Measurements from ENCODE around the gene BRINP2. TPM values are rescaled to one million over a fixed set of nuclear protein-coding genes. Genes with fewer than 3 reads are reported as not detected.

Gene BRINP2
- polyA plus RNA-seq, 2 of the 4 experiments (the other 2 are of a cell fraction) = 0.04 to 0.09 TPM

DNA sequence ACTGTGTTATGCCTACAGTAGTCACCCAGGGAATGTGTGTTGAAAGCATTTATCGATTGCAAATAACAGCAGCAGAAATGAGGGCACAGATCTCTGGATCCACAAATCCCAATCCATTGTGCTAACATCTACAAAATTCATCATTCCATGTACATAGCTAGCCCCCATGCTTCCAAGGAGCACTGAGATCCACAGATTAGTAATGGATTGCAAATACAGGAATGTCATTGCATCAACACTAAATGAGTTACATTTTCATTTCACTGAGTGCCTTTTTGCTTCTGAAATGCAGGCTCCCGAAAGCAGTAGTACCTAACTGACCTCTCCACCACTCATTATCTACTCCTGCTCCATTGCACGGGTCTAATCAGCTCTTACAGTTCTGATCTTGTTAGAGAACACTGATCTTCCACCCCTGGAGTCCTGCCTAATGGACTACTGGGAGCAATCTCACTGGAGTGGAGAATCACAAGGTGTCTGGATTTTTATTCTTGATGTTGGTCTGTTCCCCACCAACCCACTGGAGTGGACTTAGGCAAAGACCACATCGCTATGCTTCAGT, 36.7 kb upstream of the BRINP2 start:
- no peak for TF ChIP-seq ZC3H11A (IDR thresholded peaks at IDR 0.05)
- TF ChIP-seq TFCP2L1 (CRISPR knock-in tag; IDR thresholded peaks at IDR 0.05) = no peak
- no peak for TF ChIP-seq ESRRA (IDR thresholded peaks at IDR 0.05; ENCODE audit: borderline replicate concordance, low read length)
- TF ChIP-seq JUNB (IDR thresholded peaks at IDR 0.05) = no peak
- TF ChIP-seq ZSCAN20 (CRISPR knock-in tag; IDR thresholded peaks at IDR 0.05) = no peak
- TF ChIP-seq, protein P1, sequence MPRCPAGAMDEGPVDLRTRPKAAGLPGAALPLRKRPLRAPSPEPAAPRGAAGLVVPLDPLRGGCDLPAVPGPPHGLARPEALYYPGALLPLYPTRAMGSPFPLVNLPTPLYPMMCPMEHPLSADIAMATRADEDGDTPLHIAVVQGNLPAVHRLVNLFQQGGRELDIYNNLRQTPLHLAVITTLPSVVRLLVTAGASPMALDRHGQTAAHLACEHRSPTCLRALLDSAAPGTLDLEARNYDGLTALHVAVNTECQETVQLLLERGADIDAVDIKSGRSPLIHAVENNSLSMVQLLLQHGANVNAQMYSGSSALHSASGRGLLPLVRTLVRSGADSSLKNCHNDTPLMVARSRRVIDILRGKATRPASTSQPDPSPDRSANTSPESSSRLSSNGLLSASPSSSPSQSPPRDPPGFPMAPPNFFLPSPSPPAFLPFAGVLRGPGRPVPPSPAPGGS (IDR thresholded peaks at IDR 0.05) = no peak
- no peak for TF ChIP-seq MAZ (IDR thresholded peaks at IDR 0.05; ENCODE audit: borderline replicate concordance, low read depth, low read length)
- no peak for TF ChIP-seq SMC3 (IDR thresholded peaks at IDR 0.05)
- TF ChIP-seq, protein P2, sequence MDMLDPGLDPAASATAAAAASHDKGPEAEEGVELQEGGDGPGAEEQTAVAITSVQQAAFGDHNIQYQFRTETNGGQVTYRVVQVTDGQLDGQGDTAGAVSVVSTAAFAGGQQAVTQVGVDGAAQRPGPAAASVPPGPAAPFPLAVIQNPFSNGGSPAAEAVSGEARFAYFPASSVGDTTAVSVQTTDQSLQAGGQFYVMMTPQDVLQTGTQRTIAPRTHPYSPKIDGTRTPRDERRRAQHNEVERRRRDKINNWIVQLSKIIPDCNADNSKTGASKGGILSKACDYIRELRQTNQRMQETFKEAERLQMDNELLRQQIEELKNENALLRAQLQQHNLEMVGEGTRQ (IDR thresholded peaks at IDR 0.05) = no peak
- TF ChIP-seq POLR2A (IDR thresholded peaks at IDR 0.05; ENCODE audit: low read length) = no peak
- TF ChIP-seq, protein P3, sequence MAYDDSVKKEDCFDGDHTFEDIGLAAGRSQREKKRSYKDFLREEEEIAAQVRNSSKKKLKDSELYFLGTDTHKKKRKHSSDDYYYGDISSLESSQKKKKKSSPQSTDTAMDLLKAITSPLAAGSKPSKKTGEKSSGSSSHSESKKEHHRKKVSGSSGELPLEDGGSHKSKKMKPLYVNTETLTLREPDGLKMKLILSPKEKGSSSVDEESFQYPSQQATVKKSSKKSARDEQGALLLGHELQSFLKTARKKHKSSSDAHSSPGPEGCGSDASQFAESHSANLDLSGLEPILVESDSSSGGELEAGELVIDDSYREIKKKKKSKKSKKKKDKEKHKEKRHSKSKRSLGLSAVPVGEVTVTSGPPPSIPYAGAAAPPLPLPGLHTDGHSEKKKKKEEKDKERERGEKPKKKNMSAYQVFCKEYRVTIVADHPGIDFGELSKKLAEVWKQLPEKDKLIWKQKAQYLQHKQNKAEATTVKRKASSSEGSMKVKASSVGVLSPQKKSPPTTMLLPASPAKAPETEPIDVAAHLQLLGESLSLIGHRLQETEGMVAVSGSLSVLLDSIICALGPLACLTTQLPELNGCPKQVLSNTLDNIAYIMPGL (CRISPR knock-in tag; IDR thresholded peaks at IDR 0.05; ENCODE audit: borderline replicate concordance) = no peak
- no peak for TF ChIP-seq POLR2AphosphoS2 (conservative IDR thresholded peaks at IDR 0.05; ENCODE audit: low read length)
- TF ChIP-seq, protein P4, sequence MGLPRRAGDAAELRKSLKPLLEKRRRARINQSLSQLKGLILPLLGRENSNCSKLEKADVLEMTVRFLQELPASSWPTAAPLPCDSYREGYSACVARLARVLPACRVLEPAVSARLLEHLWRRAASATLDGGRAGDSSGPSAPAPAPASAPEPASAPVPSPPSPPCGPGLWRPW (IDR thresholded peaks at IDR 0.05) = no peak
- DNase-seq (ENCODE audit: low read depth in 1 of 2, low spot score in 1 of 2) (no peak), FAIRE-seq (no peak), ATAC-seq (no peak)
- 4% methylated on average over 4 of the region's 4 CpGs for WGBS (ENCODE audit: missing lambda C conversion rate)
- H3K27ac ChIP-seq = no peak overlapping the region
- H3K4me3 ChIP-seq = no peak overlapping the region
- H3K9me3 ChIP-seq = no peaks in the 10 kb centered on the region
- ChIA-PET POLR2A (no interaction called here), CTCF (no interaction called here)
- H3K4me1 ChIP-seq = no peaks in the 10 kb centered on the region
- no peak overlapping the region for H3K4me2 ChIP-seq

DNA sequence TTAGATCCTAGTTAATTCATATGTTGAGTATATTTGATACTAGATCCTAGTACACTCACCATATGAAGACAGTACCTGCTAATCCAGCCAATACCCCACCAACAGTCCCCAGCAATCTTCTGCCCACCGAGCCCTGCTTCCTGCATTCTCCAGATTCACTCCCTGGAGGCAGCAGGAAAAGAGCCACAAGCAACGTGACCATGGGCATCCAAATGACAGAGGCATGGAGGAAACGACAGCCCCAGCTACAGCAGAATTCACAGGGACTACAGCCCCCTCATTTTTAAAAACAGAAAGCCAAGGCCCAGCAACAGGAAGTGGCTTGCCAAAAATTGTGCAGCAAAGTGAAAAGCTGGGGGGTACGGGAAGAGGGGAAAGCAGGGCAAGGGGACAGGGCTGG, 35.5 kb upstream of the BRINP2 start:
- no peak for FAIRE-seq
- no peak for DNase-seq (ENCODE audit: low read depth in 1 of 2, low spot score in 1 of 2)
- WGBS (ENCODE audit: missing lambda C conversion rate) = 2% methylated on average over 4 of the region's 4 CpGs
- no peak for TF ChIP-seq NFE2L2 (conservative IDR thresholded peaks at IDR 0.05; ENCODE audit: low read length)
- no peak for TF ChIP-seq RFX5 (IDR thresholded peaks at IDR 0.05)
- no peak for TF ChIP-seq HOXB5 (CRISPR knock-in tag; IDR thresholded peaks at IDR 0.05)
- TF ChIP-seq EHMT2 (IDR thresholded peaks at IDR 0.05; ENCODE audit: low read depth) = no peak
- TF ChIP-seq MAFK (IDR thresholded peaks at IDR 0.05; ENCODE audit: partially characterized antibody) = no peak
- TF ChIP-seq RCOR1 (IDR thresholded peaks at IDR 0.05; ENCODE audit: low read depth, low read length) = no peak
- no peak for TF ChIP-seq RARB (CRISPR knock-in tag; IDR thresholded peaks at IDR 0.05)
- no peak for TF ChIP-seq RNF2 (IDR thresholded peaks at IDR 0.05; ENCODE audit: borderline replicate concordance, low read depth)
- no peak for TF ChIP-seq EP300 (IDR thresholded peaks at IDR 0.05)
- no peak for TF ChIP-seq POLR2A (IDR thresholded peaks at IDR 0.05; ENCODE audit: low read length)
- TF ChIP-seq GATA3 (IDR thresholded peaks at IDR 0.05; ENCODE audit: borderline replicate concordance) = no peak
- no peak for TF ChIP-seq HDAC2 (IDR thresholded peaks at IDR 0.05)
- no peak for TF ChIP-seq NR3C1 (IDR thresholded peaks at IDR 0.05)
- TF ChIP-seq, protein P5, sequence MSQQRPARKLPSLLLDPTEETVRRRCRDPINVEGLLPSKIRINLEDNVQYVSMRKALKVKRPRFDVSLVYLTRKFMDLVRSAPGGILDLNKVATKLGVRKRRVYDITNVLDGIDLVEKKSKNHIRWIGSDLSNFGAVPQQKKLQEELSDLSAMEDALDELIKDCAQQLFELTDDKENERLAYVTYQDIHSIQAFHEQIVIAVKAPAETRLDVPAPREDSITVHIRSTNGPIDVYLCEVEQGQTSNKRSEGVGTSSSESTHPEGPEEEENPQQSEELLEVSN (IDR thresholded peaks at IDR 0.05; ENCODE audit: borderline replicate concordance, low read depth) = no peak
- TF ChIP-seq, protein P4 (IDR thresholded peaks at IDR 0.05) = no peak
- TF ChIP-seq FOSL2 (IDR thresholded peaks at IDR 0.05) = no peak
- no peak for TF ChIP-seq FOSL2 (CRISPR knock-in tag; IDR thresholded peaks at IDR 0.05)
- no peak for TF ChIP-seq CHD4 (IDR thresholded peaks at IDR 0.05; ENCODE audit: borderline replicate concordance)
- TF ChIP-seq, protein P6, sequence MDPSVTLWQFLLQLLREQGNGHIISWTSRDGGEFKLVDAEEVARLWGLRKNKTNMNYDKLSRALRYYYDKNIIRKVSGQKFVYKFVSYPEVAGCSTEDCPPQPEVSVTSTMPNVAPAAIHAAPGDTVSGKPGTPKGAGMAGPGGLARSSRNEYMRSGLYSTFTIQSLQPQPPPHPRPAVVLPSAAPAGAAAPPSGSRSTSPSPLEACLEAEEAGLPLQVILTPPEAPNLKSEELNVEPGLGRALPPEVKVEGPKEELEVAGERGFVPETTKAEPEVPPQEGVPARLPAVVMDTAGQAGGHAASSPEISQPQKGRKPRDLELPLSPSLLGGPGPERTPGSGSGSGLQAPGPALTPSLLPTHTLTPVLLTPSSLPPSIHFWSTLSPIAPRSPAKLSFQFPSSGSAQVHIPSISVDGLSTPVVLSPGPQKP (IDR thresholded peaks at IDR 0.05; ENCODE audit: low read depth, low read length) = no peak
- ChIA-PET CTCF (interaction anchor here (1.0 kb wide), 1 partner anchor 10 kb away, joined by 4 read pairs; no protein-coding TSS in a partner anchor), POLR2A (no interaction called here)
- H3K4me2 ChIP-seq = no peak overlapping the region
- H3K9me3 ChIP-seq = no peaks in the 10 kb centered on the region
- ATAC-seq = no peak
- H3K4me3 ChIP-seq = no peak overlapping the region
- no peaks in the 10 kb centered on the region for H3K4me1 ChIP-seq
- no peak overlapping the region for H3K27ac ChIP-seq

All from A549 (cell line).